NCI-H526 treated with DMSO at 0.1 percent for 48 hours (cell line): ENCODE results near the gene YWHAG.
"Not testable (repeated sequence)": the region's sequence is repeated elsewhere in the genome, so short reads cannot be mapped to it uniquely, and the experiment has no call there.

Source experiments
- DNase-seq: peaks from one replicate; lab custom pipeline; 2025; lab: John Stamatoyannopoulos, UW

YWHAG gene

DNA sequence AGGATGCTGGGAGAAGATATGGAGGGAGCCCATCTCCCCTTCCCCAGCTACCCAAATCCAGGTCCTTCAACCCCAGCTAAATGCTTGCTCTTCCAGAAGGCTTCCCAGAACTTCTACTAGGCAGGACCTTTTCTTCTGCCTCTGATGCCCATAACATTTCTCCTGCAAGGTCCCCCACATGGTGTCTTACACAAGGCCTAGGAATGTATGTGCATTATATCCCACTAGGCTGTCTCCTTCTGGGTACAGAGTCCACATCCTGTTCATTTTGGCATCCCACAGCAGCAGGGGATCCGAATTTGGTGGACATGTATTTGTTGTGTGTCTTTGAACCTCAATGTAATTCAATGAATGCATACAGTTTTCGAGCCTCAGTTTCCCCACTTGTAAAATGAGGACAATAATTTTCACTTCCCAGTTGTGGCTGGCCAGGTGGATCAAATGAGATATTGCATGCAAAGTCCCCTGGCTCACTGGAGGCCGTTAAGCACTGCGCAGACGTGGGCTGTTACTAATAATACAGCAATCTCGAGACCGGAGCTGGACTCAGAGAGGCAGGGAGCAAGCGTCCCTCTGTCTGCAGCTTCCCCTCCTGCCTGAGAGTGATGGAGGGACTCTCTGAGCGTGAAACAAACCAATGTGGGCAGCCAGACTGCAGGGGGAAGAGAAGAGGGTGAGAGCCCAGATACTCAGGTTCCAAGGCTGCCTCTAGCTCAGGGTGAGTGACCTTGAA, 18.6 kb upstream of the YWHAG start:
- no peak for DNase-seq

DNA sequence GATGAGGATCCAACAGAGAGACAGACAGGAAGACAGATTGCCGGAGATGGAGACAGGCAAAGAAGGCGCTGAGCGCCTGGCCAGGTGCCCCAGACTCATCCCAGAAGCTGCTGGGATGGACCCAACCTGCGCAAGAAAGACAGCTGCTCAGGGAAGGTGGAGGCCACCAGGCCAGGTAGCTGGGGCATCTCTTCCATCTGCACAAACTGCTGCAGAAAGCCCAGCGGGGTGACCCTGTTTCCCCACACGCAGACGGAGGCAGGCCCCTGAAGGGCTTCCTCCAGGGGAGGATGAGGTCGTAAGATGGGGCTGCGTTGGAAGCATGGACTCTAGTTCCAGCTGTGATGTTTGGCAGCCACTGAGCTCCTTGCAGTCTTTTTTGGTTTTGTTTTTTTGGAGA, 16.5 kb upstream of the YWHAG start:
- no peak for DNase-seq

DNA sequence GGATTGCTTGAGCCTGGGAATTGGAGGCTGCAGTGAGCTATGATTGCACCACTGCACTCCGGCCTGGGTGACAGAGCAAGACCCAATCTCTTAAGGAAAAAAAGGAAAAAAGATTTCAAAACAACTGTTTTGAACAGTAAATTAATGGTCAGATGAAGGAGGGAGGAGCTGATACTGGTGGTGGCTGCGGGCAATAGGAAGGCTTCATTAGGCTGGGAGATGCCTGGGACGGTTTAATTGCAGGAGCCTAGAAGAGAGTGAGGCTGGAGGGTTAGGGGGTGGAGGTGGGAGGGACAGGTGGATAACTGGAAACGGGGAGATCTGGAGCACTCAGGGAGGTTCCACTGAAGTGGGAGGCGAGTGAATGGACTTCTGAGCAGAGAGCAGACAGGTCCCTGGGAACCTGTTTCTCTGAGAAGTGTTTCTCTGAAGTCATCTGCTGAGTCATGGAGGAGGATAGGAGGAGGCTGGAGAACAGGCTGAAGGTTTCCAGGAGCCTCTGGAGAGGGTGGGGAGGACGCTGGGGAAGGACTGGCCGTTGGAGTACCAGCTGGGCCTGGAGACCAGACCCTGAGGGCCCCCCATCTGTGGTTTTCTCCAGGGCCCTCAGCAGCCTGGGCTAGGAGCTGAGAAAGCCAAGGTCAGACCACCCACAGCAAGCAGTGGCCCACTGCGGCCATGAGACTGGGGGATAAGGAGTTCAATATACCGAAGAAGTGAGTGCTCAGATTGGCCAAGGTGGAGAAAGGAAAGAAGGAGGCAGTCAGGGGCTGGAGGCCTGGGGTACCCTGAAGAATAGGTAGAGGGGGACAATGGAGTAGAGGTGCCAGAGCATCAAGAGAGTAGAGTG, 14.4 kb upstream of the YWHAG start:
- no peak for DNase-seq

DNA sequence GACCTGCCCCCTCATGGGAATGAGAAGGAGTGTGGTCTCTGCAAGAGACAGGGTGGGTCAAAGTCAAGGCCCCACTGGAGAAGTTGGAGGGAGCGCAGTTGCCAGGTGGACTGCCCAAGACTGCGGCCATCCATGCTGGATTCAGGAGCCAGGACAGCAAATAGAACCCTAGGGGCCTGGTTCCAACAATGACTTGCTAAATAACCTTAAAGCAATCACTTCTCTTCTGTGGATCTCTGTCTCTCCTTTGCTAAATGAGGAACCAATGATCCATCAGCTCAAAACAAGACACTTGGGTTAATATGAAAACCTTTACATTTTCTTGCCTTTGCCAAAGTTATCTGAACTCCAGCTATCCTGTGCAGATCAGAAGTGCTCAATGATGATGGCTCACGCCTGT, 12.6 kb upstream of the YWHAG start:
- DNase-seq = no peak

DNA sequence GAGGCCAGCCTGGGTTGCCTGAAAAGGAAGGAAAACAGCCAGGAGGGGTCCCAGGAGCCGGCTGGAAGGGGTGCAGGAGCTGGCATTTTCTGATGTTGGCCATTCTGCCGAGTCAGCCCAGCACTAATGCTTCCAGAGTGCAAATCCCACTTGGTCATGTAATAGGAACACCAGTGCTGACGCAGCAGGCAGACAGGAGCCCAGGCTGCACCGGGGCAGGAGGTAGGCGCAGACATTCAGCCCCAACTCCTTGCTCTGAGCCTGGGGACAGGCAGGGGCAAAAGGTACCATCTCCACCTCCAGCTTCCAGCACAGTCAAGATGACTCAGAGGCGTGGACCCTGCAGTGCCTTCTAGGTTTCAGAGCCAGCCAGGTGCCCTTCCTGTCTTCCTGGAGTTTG, 10.2 kb upstream of the YWHAG start:
- no peak for DNase-seq

DNA sequence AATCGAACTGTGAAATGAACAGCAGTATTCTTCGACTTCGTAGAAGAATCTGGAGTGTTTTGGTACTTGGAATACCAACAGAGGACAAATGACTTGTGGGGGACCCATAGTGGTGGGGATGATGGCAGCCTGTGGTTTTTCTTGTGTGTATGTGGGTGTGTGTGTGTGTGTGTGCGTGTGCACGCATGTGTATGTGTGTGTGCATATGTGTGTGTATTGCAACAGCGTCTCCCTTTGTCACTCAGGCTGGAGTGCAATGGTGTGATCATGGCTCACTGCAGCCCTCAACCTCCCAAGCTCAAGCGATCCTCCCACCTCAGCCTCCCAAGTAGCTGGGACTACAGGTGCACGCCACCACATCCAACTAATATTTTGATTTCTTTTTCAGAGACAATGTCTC, 9.4 kb upstream of the YWHAG start:
- no peak for DNase-seq

DNA sequence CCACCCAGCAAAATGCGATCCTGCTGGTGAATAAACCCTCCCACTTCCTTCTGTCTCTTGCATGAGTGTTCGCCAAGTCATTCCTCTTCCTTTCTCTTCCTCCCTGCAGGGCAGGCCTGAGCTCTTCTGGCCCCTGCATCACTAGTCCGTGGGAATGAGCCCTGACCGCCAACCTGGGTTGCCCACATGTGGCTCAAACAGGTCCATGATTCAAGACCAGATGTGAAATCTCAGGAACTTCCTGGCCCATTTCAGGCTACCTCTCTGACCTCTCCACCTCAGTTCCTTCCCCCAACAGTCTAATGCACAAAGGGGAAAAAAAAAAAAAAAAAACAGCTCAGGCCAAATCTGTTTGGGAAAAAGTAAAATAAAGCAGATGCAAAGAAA, 5.4 kb upstream of the YWHAG start:
- no peak for DNase-seq

DNA sequence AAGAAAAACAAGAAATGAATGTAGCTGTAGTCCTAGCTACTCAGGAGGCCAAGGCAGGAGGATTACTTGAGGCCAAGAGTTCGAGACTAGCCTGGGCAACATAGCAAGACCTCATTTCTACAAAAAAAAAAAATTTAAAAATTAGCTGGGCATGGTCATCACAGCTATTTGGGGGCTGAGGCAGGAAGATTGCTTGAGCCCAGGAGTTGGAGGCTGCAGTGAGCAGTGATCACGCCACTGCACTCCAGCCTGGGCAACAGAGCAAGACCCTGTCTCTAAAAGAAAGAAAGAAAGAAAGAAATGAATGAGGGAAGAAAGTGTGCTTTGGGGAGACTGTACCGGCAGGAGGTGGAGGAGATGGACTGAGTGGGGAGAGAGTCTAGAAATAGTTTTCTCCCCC, 5.0 kb upstream of the YWHAG start:
- not testable (repeated sequence) for DNase-seq

DNA sequence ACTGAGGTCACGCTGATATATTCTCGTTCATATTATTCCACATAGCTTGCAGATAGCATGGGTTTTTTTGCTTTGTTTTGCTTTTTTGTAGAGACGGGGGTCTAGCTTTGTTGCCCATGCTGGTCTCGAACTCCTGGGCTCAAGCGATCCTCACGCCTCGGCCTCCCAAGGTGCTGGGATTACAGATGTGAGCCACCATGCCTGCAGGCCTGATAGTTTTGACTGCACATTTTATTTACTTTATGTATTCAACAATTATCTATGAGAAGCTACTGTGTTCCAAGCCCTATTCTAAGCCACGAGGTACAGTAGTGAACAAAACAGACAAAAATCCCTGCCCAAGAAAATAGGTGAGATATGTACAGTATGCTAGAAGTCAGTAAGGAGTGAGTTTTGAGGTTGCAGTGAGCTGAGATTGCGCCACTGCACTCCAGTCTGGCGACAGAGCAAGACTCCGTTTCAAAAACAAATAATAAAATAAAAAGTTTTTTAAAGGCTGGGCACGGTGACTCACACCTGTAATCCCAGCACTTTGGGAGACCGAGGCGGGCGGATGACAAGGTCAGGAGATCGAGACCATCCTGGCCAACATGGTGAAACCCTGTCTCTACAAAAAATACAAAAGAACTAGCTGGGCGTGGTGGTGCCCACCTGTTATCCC, 1.3 kb upstream of the YWHAG start:
- no peak for DNase-seq

DNA sequence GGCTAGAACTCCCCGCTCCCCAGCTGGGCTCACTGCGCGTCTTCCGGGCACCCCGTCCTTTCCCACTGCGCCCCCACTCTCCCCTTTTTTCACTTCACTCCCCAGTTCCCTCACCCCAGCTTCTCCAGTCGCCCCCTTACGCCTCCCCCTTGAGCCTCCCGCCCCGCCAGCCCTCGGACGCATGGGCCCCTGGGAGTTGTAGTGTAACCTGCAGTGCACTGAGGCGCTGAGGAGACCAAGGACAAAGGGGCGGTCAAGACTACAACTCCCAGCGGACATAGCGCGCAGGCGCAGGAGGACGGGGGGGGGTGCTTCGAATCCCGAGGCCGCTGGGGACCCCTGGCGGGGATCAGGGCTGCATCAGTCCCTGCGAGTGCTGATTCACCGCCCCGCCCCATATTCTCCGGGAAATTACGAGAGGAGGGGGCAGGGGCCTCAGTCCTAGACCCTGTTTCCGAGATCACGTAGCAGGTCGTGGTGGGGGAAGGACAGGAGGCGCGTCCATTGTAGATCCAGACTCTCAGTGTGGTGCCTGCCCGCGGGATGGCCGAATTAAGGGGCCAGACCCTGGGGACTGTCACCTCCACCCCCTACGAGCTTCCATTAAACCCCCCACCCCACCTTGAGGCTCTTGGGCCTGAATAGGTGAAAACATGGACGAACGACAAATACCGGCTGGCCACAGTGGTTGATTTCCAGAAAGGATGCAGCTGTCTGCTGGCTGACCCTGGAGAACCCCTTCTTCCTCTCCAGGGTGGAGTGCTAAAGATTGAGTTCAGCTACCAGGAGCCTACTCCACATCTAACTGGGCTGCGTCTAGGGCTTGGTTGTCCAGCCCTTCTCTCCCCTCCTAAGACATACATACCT, 553 bp upstream of the YWHAG start:
- peak; percentile 96 for DNase-seq

DNA sequence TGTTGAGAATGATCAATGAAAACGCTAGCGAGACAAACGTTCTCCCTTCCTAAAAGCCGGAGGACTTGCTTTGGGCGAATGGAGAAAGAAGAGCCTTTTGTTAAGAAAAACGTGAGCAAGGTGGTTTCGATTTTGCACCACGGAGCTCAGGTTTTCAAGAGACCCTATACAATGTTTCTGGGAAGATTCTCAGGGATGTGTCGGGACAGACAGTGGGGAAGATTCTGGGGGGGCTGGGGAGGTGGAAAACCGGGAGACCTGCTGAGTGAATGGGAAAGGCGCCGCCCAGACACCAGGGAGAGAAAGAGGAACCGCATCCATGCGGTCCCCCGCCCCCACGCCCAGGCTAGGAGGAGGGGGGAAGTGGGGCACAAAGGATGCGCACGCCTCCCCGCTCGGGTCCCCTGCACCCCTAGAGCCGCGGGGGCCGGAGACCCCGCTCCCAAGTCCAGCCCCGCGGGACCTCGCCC, 745 bp downstream of the YWHAG start:
- DNase-seq = no peak

DNA sequence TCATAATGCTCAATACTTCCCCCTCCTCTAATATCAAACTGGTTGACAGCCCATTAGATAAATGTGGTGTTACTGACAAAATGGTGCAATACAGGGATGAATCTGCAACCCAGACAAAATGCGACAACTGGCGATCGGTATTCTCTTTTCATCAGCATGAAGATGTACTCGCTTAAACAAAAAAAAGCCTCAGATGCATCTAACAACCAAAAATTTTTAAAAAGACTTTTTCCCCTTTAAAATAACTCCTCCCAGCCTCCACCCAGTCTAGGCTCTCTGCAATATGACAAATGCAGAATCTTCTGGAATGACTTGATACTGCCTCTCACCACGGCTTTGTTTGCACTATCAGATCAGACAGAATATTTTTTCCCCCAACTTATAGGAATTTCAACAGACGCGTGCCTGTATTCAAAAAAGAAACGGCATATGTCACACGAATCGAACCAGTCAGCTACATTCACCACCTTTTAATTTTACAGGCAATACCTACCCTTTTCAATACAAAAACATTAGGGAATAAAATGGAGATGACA, 1.2 kb downstream of the YWHAG start:
- DNase-seq = peak; percentile 28

DNA sequence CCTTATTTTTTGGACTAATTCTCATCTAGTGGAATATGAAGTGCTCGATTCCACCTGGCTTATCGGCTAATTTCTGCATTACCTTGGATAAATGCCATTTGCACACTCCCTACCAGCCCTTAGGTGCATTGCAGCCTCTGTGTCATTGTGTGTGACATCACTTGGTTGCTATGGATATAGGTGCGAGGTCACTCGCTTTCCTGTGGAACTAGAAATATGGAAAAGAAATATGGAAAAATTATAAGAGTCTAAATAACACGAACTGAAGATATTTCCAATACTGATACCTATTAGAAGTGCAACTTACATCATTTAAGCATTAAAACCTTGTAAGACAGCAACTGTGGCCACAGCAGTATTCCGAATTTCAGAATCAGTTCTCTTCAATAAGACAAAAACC, 2.0 kb downstream of the YWHAG start:
- DNase-seq = peak; percentile 13

DNA sequence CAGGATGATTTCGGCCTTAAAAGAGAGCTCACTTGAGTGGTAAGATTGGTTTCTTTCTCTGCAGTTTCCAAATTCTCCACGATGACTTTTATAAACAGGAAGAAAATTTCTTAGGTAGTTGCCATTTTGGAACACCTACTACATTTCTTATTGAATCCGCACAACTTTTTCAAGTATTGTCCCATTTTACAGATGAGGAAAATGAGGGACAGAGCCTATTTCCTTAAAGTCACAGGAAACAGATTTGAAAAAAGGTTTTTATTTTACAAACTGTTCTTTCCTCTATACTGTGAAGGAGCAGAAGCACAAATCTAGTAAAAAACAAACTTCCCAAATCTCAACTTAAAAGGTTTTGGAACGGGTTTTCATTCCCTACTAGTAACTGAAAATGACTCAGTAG, 2.7 kb downstream of the YWHAG start:
- DNase-seq = no peak

DNA sequence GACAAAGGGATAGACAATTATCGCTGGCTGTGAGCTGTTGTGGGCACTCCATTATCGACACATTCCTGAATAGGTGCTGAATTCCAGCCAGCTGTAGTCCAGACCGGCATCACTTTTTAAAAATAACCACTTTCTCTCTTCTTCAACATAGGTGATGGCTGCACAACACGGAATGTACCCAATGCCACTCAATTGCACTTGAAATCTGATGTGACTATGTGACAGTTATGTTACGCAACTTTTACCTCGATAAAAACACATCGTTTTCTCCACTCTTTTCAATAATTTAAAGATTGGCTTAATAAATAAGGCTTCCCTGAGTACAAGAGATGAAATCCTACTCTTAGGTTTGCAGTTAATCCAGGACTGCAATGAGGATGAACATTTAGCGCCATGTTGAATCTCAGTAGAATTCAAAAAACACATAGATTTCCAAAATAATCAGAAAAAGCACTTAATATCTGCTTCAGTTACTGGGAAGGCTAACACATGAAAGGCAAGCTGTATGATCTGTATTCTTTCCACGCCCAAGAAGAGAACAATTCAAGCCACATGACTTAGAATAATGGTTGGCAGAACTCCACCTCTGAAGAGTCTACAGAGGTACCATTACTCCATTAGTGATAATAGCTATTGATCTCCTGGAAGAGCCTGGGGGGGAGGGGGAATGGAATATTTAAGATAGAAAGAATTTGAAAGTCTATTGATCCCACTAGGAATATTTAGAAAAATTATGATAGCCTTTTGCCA, 3.6 kb downstream of the YWHAG start:
- DNase-seq = no peak

DNA sequence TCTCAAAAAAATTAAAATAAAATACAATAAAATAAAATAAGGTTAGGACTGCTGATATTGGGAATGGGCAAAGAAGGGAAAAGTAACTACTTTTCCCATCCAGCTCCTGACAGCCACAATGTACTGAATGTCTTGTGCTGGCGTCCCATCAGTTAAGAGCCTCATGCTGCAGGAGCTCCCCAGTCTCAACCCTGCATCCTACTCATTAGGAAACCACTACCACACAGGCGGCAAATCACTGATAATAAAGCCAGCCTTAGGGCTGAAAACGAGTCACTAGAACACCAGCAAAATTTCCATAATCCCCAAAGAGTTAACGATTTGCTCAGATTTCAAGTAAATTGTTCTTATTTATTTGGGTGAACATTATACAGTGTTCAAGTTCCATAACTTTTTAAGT, 4.3 kb downstream of the YWHAG start:
- DNase-seq = no peak

DNA sequence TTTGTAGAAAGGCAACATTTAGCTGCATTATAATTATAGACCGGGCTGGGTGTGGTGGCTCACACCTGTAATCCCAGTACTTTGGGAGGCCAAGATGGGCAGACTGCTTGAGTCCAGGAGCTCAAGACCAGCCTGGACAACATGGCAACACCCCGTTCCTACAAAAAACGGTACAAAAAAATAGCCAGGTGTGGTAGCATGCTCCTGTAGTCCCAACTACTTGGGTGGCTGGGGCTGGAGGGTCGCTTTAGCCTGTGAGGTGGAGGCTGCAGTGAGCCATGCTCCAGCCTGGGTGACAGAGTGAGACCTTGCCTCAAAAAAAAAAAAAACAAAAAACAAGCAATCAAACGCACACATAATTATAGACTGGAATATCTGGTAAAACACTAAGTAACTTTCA, 5.0 kb downstream of the YWHAG start:
- no peak for DNase-seq

DNA sequence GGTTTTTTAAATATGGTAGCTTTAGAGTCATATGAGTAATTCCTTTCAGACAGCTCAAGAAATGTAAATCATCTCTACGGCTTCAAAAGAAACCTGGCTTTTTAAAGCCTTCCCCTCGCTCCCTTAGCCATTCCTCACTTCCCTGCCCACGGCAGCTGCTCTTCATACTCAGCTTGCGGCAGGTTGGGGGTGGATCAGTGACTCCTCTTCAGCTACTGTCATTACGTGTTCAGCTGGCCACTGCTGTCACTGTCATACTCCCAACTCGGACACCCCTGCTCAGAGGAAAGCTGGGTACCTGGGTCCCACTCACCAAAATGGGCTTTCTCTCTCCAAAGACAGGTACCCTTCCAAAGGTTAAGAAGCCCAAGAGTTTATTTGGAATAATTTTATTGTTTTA, 6.6 kb downstream of the YWHAG start:
- no peak for DNase-seq

DNA sequence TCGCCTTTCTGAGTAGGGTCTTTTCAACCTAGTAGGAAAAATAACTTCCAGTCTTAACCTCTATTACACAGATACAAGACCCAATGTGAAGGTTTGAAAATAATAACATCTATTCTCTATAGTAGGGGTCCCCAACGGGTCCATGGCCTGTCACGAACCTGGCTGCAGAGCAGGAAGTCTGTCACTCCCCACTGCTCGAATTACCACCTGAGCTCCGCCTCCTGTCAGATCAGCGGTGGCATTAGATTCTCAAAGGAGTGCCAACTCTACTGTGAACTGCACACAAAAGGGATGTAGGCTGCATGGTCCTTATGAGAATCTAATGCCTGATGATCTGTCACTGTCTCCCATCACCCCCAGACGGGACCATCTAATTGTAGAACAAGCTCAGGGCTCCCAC, 7.4 kb downstream of the YWHAG start:
- no peak for DNase-seq

DNA sequence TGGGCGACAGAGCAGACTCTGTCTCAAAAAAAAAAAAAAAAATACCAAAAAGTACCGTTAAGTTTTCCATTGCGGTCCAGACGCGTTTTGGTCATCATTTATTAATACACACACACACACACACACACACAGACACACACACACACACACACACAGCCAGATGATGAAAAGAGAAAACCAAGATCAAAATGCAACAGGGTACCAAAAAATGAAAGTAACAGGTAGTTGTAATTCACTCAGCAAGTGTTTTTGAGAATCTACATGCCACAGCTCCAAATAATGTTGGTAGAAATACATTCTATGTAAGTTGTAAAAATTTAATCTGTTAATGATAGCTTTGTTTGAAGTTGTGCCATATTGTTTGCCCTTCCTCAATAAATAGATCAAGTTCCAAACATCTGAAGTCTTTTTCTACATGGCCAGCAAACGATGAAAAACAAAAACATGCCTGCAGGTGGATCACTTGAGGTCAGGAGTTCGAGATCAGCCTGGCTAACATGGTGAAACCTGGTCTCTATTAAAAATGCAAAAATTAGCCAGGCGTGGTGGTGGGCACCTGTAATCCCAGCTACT, 9.4 kb downstream of the YWHAG start:
- no peak for DNase-seq

DNA sequence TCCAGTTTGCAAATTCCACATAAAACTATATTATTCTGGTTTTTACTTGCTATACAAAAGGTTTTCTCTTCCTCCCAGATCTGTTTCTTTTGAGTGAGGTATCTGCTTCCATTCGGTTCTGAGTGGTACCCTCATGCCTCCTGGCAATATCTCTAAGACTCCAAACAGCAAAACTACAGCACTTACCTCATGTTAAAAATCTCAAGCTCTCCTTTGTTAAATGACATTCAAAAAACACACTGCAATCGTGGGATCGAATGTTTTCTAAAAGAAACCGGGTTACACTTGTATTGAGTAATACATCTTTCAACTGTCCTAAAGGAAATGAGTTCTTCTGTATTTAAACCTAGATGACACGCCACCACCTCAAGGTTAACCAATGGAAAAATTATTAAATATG, 11.1 kb downstream of the YWHAG start:
- no peak for DNase-seq
